ENCODE measurements around the gene TGM1.
A peak's percentile ranks its signal among the peaks of the same experiment; 100 is the strongest.

TGM1 gene

DNA sequence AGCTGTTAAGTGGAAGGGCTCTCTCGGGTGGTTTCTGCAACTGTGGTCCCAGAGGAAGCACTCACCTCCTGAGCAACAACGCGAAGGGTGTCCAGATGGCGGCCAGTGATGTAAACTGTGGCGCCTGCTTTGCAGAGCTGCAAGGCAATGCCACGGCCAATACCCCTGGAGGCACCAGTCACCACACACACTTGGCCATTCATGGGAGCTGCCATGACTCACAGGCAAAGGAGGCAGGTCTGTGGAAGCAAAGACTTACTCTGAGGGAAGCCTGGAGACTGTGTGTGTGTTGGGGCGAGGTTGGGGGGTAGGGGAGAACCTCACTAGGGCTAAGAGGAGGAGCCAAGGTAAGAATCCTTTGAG, 35.9 kb upstream of the TGM1 start:
- DNase-seq (ENCODE audit: low spot score), result no peak
- TF ChIP-seq, protein P1, sequence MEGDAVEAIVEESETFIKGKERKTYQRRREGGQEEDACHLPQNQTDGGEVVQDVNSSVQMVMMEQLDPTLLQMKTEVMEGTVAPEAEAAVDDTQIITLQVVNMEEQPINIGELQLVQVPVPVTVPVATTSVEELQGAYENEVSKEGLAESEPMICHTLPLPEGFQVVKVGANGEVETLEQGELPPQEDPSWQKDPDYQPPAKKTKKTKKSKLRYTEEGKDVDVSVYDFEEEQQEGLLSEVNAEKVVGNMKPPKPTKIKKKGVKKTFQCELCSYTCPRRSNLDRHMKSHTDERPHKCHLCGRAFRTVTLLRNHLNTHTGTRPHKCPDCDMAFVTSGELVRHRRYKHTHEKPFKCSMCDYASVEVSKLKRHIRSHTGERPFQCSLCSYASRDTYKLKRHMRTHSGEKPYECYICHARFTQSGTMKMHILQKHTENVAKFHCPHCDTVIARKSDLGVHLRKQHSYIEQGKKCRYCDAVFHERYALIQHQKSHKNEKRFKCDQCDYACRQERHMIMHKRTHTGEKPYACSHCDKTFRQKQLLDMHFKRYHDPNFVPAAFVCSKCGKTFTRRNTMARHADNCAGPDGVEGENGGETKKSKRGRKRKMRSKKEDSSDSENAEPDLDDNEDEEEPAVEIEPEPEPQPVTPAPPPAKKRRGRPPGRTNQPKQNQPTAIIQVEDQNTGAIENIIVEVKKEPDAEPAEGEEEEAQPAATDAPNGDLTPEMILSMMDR (IDR thresholded peaks at IDR 0.05; ENCODE audit: extremely low read depth, missing control alignments), result no peak

DNA sequence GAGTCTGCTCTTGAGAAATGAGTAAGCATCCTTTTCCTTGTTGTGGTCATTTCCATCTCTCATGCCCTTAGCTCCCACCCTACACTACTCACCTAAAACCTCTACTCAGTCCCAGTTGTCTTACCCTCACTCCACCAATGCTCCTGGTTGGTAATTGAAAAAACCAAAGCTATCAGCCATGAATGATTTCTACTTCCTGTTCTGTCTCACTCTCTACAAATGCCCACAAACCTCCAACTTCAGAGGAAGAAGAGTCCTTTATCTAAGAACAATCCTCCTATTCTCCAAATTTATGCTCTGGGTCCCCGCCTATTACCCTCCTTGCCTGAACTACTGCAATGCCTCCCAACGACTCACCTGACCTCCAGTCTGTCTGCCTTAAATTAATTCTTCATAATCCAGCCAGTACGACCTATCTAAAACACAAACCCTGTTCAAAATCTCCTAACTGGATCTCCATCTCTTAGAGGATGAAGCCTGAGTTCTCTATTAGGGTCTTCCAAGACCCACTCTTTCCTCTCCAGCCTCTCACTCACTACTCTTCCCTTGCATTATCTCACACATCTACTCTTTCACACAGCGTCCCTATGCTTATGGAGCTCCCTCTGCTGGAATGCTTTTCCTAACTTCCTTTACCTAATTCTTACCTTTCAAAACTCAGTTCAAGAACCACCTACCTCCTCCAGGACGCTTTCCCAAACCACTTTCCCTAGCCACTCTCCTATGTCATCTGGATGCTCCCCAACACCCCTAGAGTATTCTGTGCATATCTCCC, 34.4 kb upstream of the TGM1 start:
- TF ChIP-seq, protein P1 (IDR thresholded peaks at IDR 0.05; ENCODE audit: extremely low read depth, missing control alignments), result no peak
- DNase-seq (ENCODE audit: low spot score), result no peak

DNA sequence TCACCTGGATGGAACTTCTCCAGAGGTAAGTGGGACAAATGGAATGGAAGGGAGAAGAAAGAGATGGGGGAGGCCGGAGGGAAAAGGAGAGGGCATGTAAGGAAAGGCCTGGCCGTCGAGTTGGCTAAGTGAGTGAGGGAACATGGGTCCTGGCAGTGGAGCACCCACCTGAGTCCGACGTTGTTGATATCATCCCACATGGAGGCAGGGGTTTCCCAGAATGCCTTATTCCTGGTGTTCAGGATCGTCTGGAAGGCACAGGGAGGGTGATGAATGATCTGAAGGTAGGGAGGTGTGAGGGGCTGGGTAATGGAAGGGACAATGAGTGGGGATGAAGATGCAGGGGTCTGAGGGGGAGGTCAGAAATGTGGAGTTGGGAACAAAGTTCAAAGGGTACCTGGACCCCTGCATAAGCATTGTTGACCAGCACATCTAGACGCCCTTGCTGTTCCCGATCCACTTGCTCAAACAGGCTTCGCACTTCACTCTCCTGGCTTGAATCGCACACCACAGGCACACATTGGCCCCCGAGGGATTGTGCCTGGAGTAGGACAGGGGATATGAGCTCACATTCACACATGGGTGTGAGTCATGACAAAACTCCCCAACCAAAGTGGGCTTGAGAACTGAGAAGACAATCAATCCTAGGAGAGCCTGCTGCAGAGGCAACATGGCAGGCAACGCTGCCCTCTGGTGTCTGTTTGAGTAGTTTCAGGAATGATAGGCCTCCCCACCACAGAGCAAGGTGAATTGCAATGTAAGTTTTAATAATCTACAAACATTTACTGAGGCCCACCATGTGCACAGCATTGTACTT, 33.6 kb upstream of the TGM1 start:
- peak; percentile 84 for DNase-seq (ENCODE audit: low spot score)

DNA sequence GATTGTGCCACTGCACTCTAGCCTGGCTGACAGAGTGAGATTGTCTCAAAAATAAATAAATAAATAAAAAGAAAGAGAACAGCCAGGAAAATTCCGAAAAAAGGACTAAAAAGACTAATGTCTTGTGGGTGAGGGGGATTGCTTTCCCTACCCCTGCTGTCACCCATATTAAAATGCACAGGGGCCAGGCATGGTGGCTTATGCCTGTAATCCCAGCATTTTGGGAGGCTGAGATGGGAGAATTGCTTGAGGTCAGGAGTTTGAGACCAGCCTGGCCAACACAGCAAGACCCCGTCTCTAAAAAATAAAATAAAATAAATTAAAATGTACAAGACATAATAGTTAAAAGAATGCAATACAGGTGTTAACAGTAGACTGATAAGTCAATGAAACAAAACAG, 30.5 kb upstream of the TGM1 start:
- no peak for DNase-seq (ENCODE audit: low spot score)
- TF ChIP-seq, protein P1 (IDR thresholded peaks at IDR 0.05; ENCODE audit: extremely low read depth, missing control alignments), result no peak

More for the DNA sequence above, 33.6 kb upstream of the TGM1 start:
- TF ChIP-seq, protein P1 (IDR thresholded peaks at IDR 0.05; ENCODE audit: extremely low read depth, missing control alignments), result peak; percentile 65

DNA sequence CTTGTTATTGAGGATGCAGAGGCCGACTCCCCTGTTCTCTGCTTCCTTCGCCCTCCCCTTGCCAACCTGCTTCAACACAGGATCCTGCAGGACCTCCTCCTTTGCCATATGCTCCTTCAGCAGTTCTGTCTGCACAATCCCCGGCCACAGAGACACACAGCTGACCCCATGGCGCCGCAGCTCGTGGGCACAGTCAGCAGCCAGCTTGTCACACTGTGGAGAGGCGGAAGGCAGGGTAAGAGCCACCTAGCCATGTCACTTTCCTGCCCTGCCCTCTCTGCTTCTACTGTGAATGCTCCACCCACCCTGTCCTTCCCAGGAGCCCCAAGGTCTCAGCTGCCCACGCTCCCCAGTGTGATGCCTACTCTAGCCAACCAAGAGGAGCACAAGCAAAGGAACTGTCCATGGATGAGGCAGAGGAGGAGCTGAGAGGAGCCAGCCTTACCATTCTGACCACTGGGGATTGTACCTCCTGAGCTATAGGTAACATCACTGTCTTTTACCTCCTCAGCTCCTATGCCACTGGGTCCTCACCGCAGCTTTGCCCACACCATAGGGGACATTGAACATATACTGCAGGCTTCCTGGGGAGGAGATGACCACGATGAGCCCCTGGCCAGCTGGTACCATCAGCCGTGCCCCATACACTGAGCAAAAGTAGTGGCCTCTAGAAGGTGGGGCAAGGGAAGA, 29.3 kb upstream of the TGM1 start:
- TF ChIP-seq, protein P1 (IDR thresholded peaks at IDR 0.05; ENCODE audit: extremely low read depth, missing control alignments), result no peak
- DNase-seq (ENCODE audit: low spot score), result no peak

DNA sequence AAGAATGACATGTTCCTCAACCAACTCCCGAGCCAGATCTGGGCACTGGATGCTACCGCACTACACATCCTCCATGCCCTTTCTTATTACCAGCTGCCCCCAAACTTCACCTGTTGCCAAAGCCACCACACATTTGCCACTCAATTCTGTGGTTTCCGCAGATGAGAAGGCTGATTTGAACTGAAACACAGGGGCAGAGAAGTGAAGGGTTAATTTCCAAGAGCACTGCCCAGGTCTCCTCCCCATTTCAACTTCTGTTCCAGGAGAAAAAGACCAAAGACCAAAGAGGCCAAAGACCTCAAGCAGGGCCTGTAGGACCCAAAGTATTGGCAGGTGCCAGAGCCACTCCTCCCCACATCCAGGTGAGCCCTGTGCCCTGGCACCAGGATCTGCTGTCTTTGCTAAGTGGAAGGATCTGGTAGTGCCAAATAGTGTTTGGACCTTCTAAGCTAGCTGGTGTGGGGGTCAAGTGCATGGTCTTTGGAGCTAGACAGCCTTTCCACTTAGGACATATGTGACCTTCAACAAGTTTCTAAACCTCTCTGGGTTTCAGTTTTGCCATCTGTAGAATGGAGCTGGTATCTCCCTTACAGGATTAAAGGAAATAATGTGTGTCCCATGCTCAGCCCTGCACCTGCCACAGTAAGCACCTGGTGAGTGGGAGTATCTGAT, 28.6 kb upstream of the TGM1 start:
- TF ChIP-seq, protein P1 (IDR thresholded peaks at IDR 0.05; ENCODE audit: extremely low read depth, missing control alignments), result no peak
- no peak for DNase-seq (ENCODE audit: low spot score)
